Mucosa of descending colon (tissue), 3 donors: Measurements from ENCODE around the gene SLC25A46. TPM values are rescaled to one million over a fixed set of nuclear protein-coding genes. Genes with fewer than 3 reads are reported as not detected.

ENCODE experiments used
- ATAC-seq: fragments of 200-7000 bp; cut with Tn5 transposase; one replicate; pipeline ENCODE4 v1.9.1; 2020; ENCODE audit warnings: mild to moderate bottlenecking, moderate library complexity
- DNase-seq, 3 donors: peaks; one replicate each; pipeline ENCODE4 v3.0.0-alpha.2; 2020
- H3K36me3 ChIP-seq: fragments of 200-600 bp; one replicate; pipeline ENCODE4 v1.8.0; 2021; ENCODE audit warnings: low read depth, mild to moderate bottlenecking
- H3K4me1 ChIP-seq: fragments of 200-600 bp; one replicate; pipeline ENCODE4 v1.8.0; 2021; ENCODE audit warnings: low read depth, mild to moderate bottlenecking
- H3K4me3 ChIP-seq: fragments of 200-600 bp; one replicate; pipeline ENCODE4 v1.8.0; 2021; ENCODE audit warnings: mild to moderate bottlenecking
- H3K9me3 ChIP-seq: fragments of 200-600 bp; one replicate; pipeline ENCODE4 v1.8.0; 2021; ENCODE audit warnings: mild to moderate bottlenecking
- intact Hi-C, 2 donors: fragments of 100-400 bp; cut with DNase I in 1 of 2; cut with micrococcal nuclease in 1 of 2; formaldehyde crosslinking; loops; one replicate each; pipeline versions ENCODE4 v1.11.0 to v1.11.1; 2022; cut with DNase I, micrococcal nuclease
- total RNA-seq, 3 donors: library from RNA; stranded (reverse); fragmentation: NEBNext Ultra II Directional in 2 of 3; extraction: Animal tissue kit (Norgen Biotek cat#: 25700) in 2 of 3; gene quantifications; one replicate each; pipeline versions ENCODE4 v1.2.1 to v1.2.4, GENCODE V29; 2021 to 2023
- TF ChIP-seq, protein P1 (sequence below): fragments of 200-600 bp; IDR thresholded peaks from one replicate; pipeline ENCODE4 v1.8.0; 2022; ENCODE audit warnings: antibody characterized with exemption, mild to moderate bottlenecking
- donor health status: DM: no; HTN: no; CAD: no; lungs with moderate emphysema.
- donor health status: DM: no; HTN: no; CAD: no.
- donor health status: DM: no; HTN: yes; CAD: no.

The SLC25A46 gene
- total RNA-seq, 3 donors from 2014 or later: 49.1 to 52.5 (median 49.5) TPM

DNA sequence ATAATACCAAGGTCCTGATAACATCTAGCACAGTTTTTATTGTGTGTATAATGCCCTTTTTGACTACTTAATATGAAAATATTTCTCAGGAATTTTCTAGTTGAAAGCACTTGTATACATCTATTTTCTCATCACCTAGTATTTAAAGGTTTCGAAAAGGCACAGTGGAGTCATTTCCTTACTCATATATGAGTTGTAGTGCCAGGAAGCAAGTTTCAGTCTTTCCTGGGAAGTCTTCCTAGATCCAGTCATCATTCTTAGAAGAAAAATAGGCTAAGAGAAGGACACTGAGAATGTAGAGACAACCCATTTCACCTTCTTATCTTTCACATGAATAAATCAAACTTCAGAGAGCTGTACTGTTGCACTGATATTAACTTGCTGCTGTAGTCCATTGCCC, 70.2 kb downstream of the SLC25A46 start:
- TF ChIP-seq, protein P1, sequence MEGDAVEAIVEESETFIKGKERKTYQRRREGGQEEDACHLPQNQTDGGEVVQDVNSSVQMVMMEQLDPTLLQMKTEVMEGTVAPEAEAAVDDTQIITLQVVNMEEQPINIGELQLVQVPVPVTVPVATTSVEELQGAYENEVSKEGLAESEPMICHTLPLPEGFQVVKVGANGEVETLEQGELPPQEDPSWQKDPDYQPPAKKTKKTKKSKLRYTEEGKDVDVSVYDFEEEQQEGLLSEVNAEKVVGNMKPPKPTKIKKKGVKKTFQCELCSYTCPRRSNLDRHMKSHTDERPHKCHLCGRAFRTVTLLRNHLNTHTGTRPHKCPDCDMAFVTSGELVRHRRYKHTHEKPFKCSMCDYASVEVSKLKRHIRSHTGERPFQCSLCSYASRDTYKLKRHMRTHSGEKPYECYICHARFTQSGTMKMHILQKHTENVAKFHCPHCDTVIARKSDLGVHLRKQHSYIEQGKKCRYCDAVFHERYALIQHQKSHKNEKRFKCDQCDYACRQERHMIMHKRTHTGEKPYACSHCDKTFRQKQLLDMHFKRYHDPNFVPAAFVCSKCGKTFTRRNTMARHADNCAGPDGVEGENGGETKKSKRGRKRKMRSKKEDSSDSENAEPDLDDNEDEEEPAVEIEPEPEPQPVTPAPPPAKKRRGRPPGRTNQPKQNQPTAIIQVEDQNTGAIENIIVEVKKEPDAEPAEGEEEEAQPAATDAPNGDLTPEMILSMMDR: no peak
- Histone ChIP-seq H3K36me3 (no peaks in the 10 kb centered on the region), H3K4me1 (no peaks in the 10 kb centered on the region), H3K9me3 (peaks cover 6% of the 10 kb centered on the region), H3K4me3 (no peak overlapping the region)
- intact Hi-C loops: no loop called here
- ATAC-seq (no peak), DNase-seq (no peak)

Other genes with a start within 250 kb of the SLC25A46 start
- 1 to 10 TPM; 1.0 to 3.9 (median 3.0) TPM for gene TMEM232, start 12.3 kb upstream of the SLC25A46 start, total RNA-seq